Stromal cell of bone marrow (primary cell): ENCODE measurements around the gene CHD9.
A peak's percentile ranks its signal among the peaks of the same experiment; 100 is the strongest.
"Not testable (repeated sequence)": the region's sequence is repeated elsewhere in the genome, so short reads cannot be mapped to it uniquely, and the experiment has no call there.

Experiments
- DNase-seq: peaks from one replicate; pipeline ENCODE4 v3.0.0-alpha.2; 2012; ENCODE audit warnings: low read depth

CHD9 gene

GRCh38 chr16:53207810-53208752 lies 153.3 kb downstream of the CHD9 start:
- peak; percentile 72 for DNase-seq

GRCh38 chr16:53209429-53209828 lies 154.6 kb downstream of the CHD9 start:
- DNase-seq, result no peak

GRCh38 chr16:53209877-53210276 lies 155.1 kb downstream of the CHD9 start:
- no peak for DNase-seq

- DNase-seq, result no peak
Observed at GRCh38 chr16:53211253-53211652, 156.5 kb downstream of the CHD9 start.

GRCh38 chr16:53212893-53213223 lies 158.1 kb downstream of the CHD9 start:
- DNase-seq, result no peak

GRCh38 chr16:53213542-53213941 lies 158.8 kb downstream of the CHD9 start:
- DNase-seq, result no peak

- no peak for DNase-seq
Observed at GRCh38 chr16:53216798-53217197, 162.0 kb downstream of the CHD9 start.

- no peak for DNase-seq
Observed at GRCh38 chr16:53219371-53219770, 164.6 kb downstream of the CHD9 start.

GRCh38 chr16:53219795-53220454 lies 165.1 kb downstream of the CHD9 start:
- DNase-seq, result peak; percentile 29

GRCh38 chr16:53220585-53220984 lies 165.8 kb downstream of the CHD9 start:
- DNase-seq, result no peak

- no peak for DNase-seq
Observed at GRCh38 chr16:53224951-53225533, 170.3 kb downstream of the CHD9 start.

GRCh38 chr16:53232826-53233529 lies 178.2 kb downstream of the CHD9 start:
- DNase-seq, result no peak

- DNase-seq, result no peak
Observed at GRCh38 chr16:53234836-53235235, 180.0 kb downstream of the CHD9 start.

- DNase-seq, result peak; percentile 63
Observed at GRCh38 chr16:53235851-53236250, 181.1 kb downstream of the CHD9 start.

GRCh38 chr16:53249331-53249730 lies 194.5 kb downstream of the CHD9 start:
- no peak for DNase-seq

GRCh38 chr16:53257001-53257400 lies 202.2 kb downstream of the CHD9 start:
- peak; percentile 6 for DNase-seq

- no peak for DNase-seq
Observed at GRCh38 chr16:53258809-53259208, 204.0 kb downstream of the CHD9 start.

GRCh38 chr16:53261276-53261675 lies 206.5 kb downstream of the CHD9 start:
- DNase-seq, result no peak

- no peak for DNase-seq
Observed at GRCh38 chr16:53262645-53263044, 207.9 kb downstream of the CHD9 start.

GRCh38 chr16:53266156-53266555 lies 211.4 kb downstream of the CHD9 start:
- DNase-seq, result no peak

GRCh38 chr16:53278498-53278897 lies 223.7 kb downstream of the CHD9 start:
- not testable (repeated sequence) for DNase-seq

GRCh38 chr16:53281280-53281679 lies 226.5 kb downstream of the CHD9 start:
- DNase-seq, result no peak
